GM19467 (cell line): ENCODE results near the gene WNK3.

Source experiments
- ATAC-seq: cut with Tn5 transposase; IDR thresholded peaks from one replicate; pipeline ENCODE4 v1.9.1; 2021; ENCODE audit warnings: mild to moderate bottlenecking, moderate library complexity; ENCODE audit not compliant: unreplicated experiment

The WNK3 gene

GRCh38 chrX:54171527-54172250, 186.2 kb downstream of the WNK3 start:
- no peak for ATAC-seq

- ATAC-seq: no peak
These were observed 186.8 kb downstream of the WNK3 start for GRCh38 chrX:54171091-54171490.

- ATAC-seq: no peak
These were observed 190.9 kb downstream of the WNK3 start for GRCh38 chrX:54166915-54167314.

GRCh38 chrX:54157561-54157960, 200.3 kb downstream of the WNK3 start:
- ATAC-seq: no peak
